ENCODE measurements around the gene SLC26A8.
"Not testable (repeated sequence)": the region's sequence is repeated elsewhere in the genome, so short reads cannot be mapped to it uniquely, and the experiment has no call there.

- not testable (repeated sequence) for TF ChIP-seq POLR2A, CTCF, EP300, POLR2AphosphoS5 (IDR thresholded peaks at IDR 0.05)
Observed at GRCh38 chr6:35940014-35940413, 84.4 kb downstream of the SLC26A8 start.

All from stomach (tissue), 4 donors.